ENCODE results near the gene AP3D1. TPM values are rescaled to one million over a fixed set of nuclear protein-coding genes. Genes with fewer than 3 reads are reported as not detected.

The AP3D1 gene
- total RNA-seq, 2 donors from 2014 or later: 105 to 137 TPM

- H3K4me3 ChIP-seq: no peak overlapping the region
- no peaks in the 10 kb centered on the region for H3K9me3 ChIP-seq
- no peak for TF ChIP-seq CTCF (IDR thresholded peaks at IDR 0.05)
- H3K27ac ChIP-seq: peak overlapping the region; percentile 60
- H3K27me3 ChIP-seq: no peaks in the 10 kb centered on the region
- intact Hi-C loops (cut with DNase I): loop anchor here (10.0 kb wide), 1 partner anchor 136 kb away; no protein-coding TSS in a partner anchor
- no peak overlapping the region for H3K9ac ChIP-seq (ENCODE audit: low read depth in 2 of 2, low read length in 2 of 2)
- peaks cover 8% of the 10 kb centered on the region for H3K4me1 ChIP-seq
- DNase-seq: peak; percentile 56
- H3K36me3 ChIP-seq: peaks cover 10% of the 10 kb centered on the region
These were observed 80.9 kb downstream of the AP3D1 start for GRCh38 chr19:2070436-2070827.

GRCh38 chr19:2064788-2065524 is 86.4 kb downstream of the AP3D1 start:
- Histone ChIP-seq H3K9ac (ENCODE audit: low read depth in 2 of 2, low read length in 2 of 2) (peak overlapping the region; percentile 7 to 56), H3K4me3 (no peak overlapping the region), H3K27ac (peak overlapping the region; percentile 67), H3K27me3 (no peaks in the 10 kb centered on the region), H3K4me1 (peaks cover 19% of the 10 kb centered on the region), H3K9me3 (no peaks in the 10 kb centered on the region), H3K36me3 (no peaks in the 10 kb centered on the region)
- intact Hi-C loops (cut with DNase I): no loop called here
- TF ChIP-seq CTCF (IDR thresholded peaks at IDR 0.05): no peak
- DNase-seq: peak; percentile 47

- Histone ChIP-seq H3K9ac (ENCODE audit: low read depth in 2 of 2, low read length in 2 of 2) (peak overlapping the region in 1 of 2 donors; percentile 7), H3K27me3 (no peaks in the 10 kb centered on the region), H3K27ac (peak overlapping the region; percentile 67), H3K4me1 (peaks cover 19% of the 10 kb centered on the region), H3K4me3 (no peak overlapping the region), H3K9me3 (no peaks in the 10 kb centered on the region), H3K36me3 (no peaks in the 10 kb centered on the region)
- DNase-seq: no peak
- intact Hi-C loops (cut with DNase I): no loop called here
- no peak for TF ChIP-seq CTCF (IDR thresholded peaks at IDR 0.05)
These were observed 87.0 kb downstream of the AP3D1 start for GRCh38 chr19:2064395-2064787.

- H3K36me3 ChIP-seq: no peaks in the 10 kb centered on the region
- intact Hi-C loops (cut with DNase I): no loop called here
- no peak overlapping the region for H3K4me3 ChIP-seq
- H3K9me3 ChIP-seq: no peaks in the 10 kb centered on the region
- TF ChIP-seq CTCF (IDR thresholded peaks at IDR 0.05): no peak
- H3K9ac ChIP-seq (ENCODE audit: low read depth in 2 of 2, low read length in 2 of 2): no peak overlapping the region
- no peak for DNase-seq
- peaks cover 21% of the 10 kb centered on the region for H3K4me1 ChIP-seq
- no peaks in the 10 kb centered on the region for H3K27me3 ChIP-seq
- no peak overlapping the region for H3K27ac ChIP-seq
These were observed 87.5 kb downstream of the AP3D1 start for GRCh38 chr19:2063824-2064223.

- Histone ChIP-seq H3K27me3 (no peaks in the 10 kb centered on the region), H3K27ac (no peak overlapping the region), H3K9me3 (no peaks in the 10 kb centered on the region), H3K4me1 (peaks cover 21% of the 10 kb centered on the region), H3K4me3 (no peak overlapping the region), H3K36me3 (no peaks in the 10 kb centered on the region), H3K9ac (ENCODE audit: low read depth in 2 of 2, low read length in 2 of 2) (peak overlapping the region in 1 of 2 donors; percentile 99)
- intact Hi-C loops (cut with DNase I): no loop called here
- no peak for DNase-seq
- no peak for TF ChIP-seq CTCF (IDR thresholded peaks at IDR 0.05)
These were observed 88.6 kb downstream of the AP3D1 start for GRCh38 chr19:2062770-2063169.

Measured in colonic mucosa (tissue), 4 donors.